GM12878 (cell line): Measurements from ENCODE around the gene CA6. TPM values are rescaled to one million over a fixed set of nuclear protein-coding genes. Genes with fewer than 3 reads are reported as not detected.
"Not testable (repeated sequence)": the region's sequence is repeated elsewhere in the genome, so short reads cannot be mapped to it uniquely, and the experiment has no call there.

Source experiments
- ATAC-seq: fragments of 200-7000 bp; cut with Tn5 transposase; 3 replicates; pipeline ENCODE4 v1.9.1; 2020; ENCODE audit warnings: mild to moderate bottlenecking, moderate library complexity
- BruUV-seq: library from RNA; stranded (reverse); fragments of 400-500 nt; replicated peaks from 2 replicates; lab custom pipeline; 2021; lab: Mats Ljungman, UMichigan
- CTCF ChIA-PET: fragments of 300-600 bp; sonication (Branson Sonifier 250); formaldehyde crosslinking; extraction: SDS; loops from one replicate; lab custom pipeline; 2021; ENCODE audit warnings: inconsistent platforms; lab: Yijun Ruan, JAX
- POLR2A ChIA-PET: fragments of 350-600 bp; formaldehyde crosslinking; extraction: SDS; loops from one replicate; lab custom pipeline; 2021; ENCODE audit warnings: inconsistent platforms; lab: Charles Lee
- RAD21 ChIA-PET: fragments of 300-600 bp; sonication (Branson Sonifier 250); formaldehyde crosslinking; loops from one replicate; lab custom pipeline; 2023; ENCODE audit warnings: antibody characterized with exemption; ENCODE audit not compliant: unreplicated experiment; lab: Charles Lee
- SMC1A ChIA-PET: fragments of 300-600 bp; sonication (Branson Sonifier 250); formaldehyde crosslinking; loops from one replicate; lab custom pipeline; 2023; ENCODE audit not compliant: unreplicated experiment, uncharacterized antibody; lab: Charles Lee
- DNase-seq: peaks from one replicate; pipeline ENCODE4 v3.0.0-alpha.2; 2011; ENCODE audit warnings: low read depth, low spot score
- FAIRE-seq: peaks from 3 replicates; lab custom pipeline; 2011; peaks lifted over from hg19 to GRCh38; lab: Jason Lieb, UNC
- H2AFZ ChIP-seq: 2 replicates; pipeline ENCODE4 v1.6.0; 2011; ENCODE audit warnings: low read depth, low read length, control low read depth; ENCODE audit not compliant: control insufficient read depth
- H3K27ac ChIP-seq: 2 replicates; pipeline ENCODE4 v1.5.1; 2011; ENCODE audit warnings: control low read depth; ENCODE audit not compliant: control insufficient read depth, insufficient read depth
- H3K27me3 ChIP-seq, 2 experiments: replicated peaks in 1 of 2; 2 replicates each; pipeline versions ENCODE4 v1.6.0 to v1.6.1; 2011; ENCODE audit warnings: low read length in 1 of 2; ENCODE audit not compliant: control insufficient read depth in 2 of 2, insufficient read depth in 2 of 2
- H3K36me3 ChIP-seq, 2 experiments: 2 replicates each; pipeline ENCODE4 v1.5.1; 2011; ENCODE audit warnings: low read length in 1 of 2; ENCODE audit not compliant: control insufficient read depth in 2 of 2, insufficient read depth in 2 of 2
- H3K4me1 ChIP-seq: 2 replicates; pipeline ENCODE4 v1.6.1; 2011; ENCODE audit warnings: mild to moderate bottlenecking, low read length, moderate library complexity, mixed read lengths; ENCODE audit not compliant: control insufficient read depth, insufficient read depth
- H3K4me2 ChIP-seq: 2 replicates; pipeline ENCODE4 v1.6.0; 2011; ENCODE audit warnings: control low read depth; ENCODE audit not compliant: control insufficient read depth, insufficient read depth
- H3K4me3 ChIP-seq: fragments of 200-600 bp; sonication (generic); 2 replicates; pipeline ENCODE4 v1.5.1; 2016
- H3K79me2 ChIP-seq: 2 replicates; pipeline ENCODE4 v1.6.0; 2011; ENCODE audit warnings: low read length; ENCODE audit not compliant: control insufficient read depth, insufficient read depth
- H3K9ac ChIP-seq: 2 replicates; pipeline ENCODE4 v1.8.0; 2011; ENCODE audit warnings: low read length, control low read depth, mixed read lengths; ENCODE audit not compliant: control insufficient read depth, insufficient read depth
- H3K9me3 ChIP-seq: replicated peaks from 3 replicates; pipeline ENCODE4 v1.5.1; 2011; ENCODE audit warnings: mild to moderate bottlenecking, low read length; ENCODE audit not compliant: control insufficient read depth, insufficient read depth
- H4K20me1 ChIP-seq: 2 replicates; pipeline ENCODE4 v1.6.0; 2011; ENCODE audit not compliant: control insufficient read depth, insufficient read depth
- ATF7 ChIP-seq: fragments of 450-650 bp; IDR thresholded peaks from 2 replicates; pipeline ENCODE4 v1.6.1; 2016; ENCODE audit warnings: low read depth, mild to moderate bottlenecking
- FOS ChIP-seq: IDR thresholded peaks from 3 replicates; pipeline ENCODE4 v1.6.1; 2011; ENCODE audit warnings: borderline replicate concordance; ENCODE audit not compliant: insufficient read length; ENCODE audit errors: extremely low read depth
- PKNOX1 ChIP-seq: fragments of 450-650 bp; IDR thresholded peaks from 2 replicates; pipeline ENCODE4 v1.6.1; 2016; ENCODE audit warnings: mild to moderate bottlenecking
- SRF ChIP-seq, 2 experiments: IDR thresholded peaks; 2 replicates each; pipeline ENCODE4 v1.6.1; 2011; ENCODE audit warnings: low read depth in 2 of 2, low read length in 2 of 2, mild to moderate bottlenecking in 1 of 2, moderate library complexity in 1 of 2
- ZNF687 ChIP-seq: fragments of 450-650 bp; IDR thresholded peaks from 2 replicates; pipeline ENCODE4 v1.6.1; 2017; ENCODE audit warnings: mild to moderate bottlenecking, moderate library complexity
- WGBS: methylation state at CpG from one replicate; pipeline ENCODE4 v1.1.6; 2016; ENCODE audit warnings: low lambda C conversion rate; ENCODE audit not compliant: insufficient replicate concordance, insufficient coverage; ENCODE audit errors: missing lambda C conversion rate; 5-methylcytosine and 5-hydroxymethylcytosine counted together
- in situ Hi-C: fragments of 300-500 bp; cut with MboI; formaldehyde crosslinking; loops from 9 replicates; pipeline ENCODE4 v1.14.3; 2018; ENCODE audit warnings: mixed read lengths
- intact Hi-C: fragments of 100-400 bp; cut with micrococcal nuclease; formaldehyde crosslinking; loops from one replicate; pipeline ENCODE4 v1.14.2; 2022; ENCODE audit not compliant: unreplicated experiment
- polyA plus RNA-seq, 11 experiments: library from polyadenylated mRNA; depleted of rRNA in 4 of 11; unstranded in 6 of 11; stranded (reverse) in 5 of 11; fragments of >200 nt; fragmentation: Nextera tagmentation in 4 of 11; fragmentation: Illumina TruSeq in 1 of 11; extraction: Ambion mirVana in 4 of 11; extraction: Trizol in 1 of 11; gene quantifications; 1 replicate in 1 of 11; 2 replicates in 10 of 11; pipeline versions ENCODE4 v1.2.1 to v1.2.3, GENCODE V29; 2011 to 2016; ENCODE audit warnings: inconsistent platforms in 2 of 11, missing spikeins in 2 of 11, low read depth in 1 of 11
- total RNA-seq, 4 experiments: library from RNA; depleted of rRNA in 3 of 4; stranded (reverse); fragments of >200 nt in 3 of 4; fragmentation: Illumina TruSeq in 1 of 4; extraction: Trizol in 1 of 4; gene quantifications; 2 replicates each; pipeline versions ENCODE4 v1.2.1 to v1.2.3, GENCODE V29; 2013 to 2021

The CA6 gene
- total and polyA plus RNA-seq, 10 of the 15 experiments (the other 5 are each of a cell fraction or from before 2014, with no cell fraction given) = not detected

GRCh38 chr1:8915446-8915845, 30.2 kb upstream of the CA6 start:
- 1% methylated on average over 3 of the region's 3 CpGs for WGBS
- no peak for FAIRE-seq
- BruUV-seq = no TSS peak
- H3K36me3 ChIP-seq = no peaks in the 10 kb centered on the region
- no peaks in the 10 kb centered on the region; the same call in 2 of the 3 replicates for H3K9me3 ChIP-seq
- no peaks in the 10 kb centered on the region for H4K20me1 ChIP-seq
- no peaks in the 10 kb centered on the region for H3K79me2 ChIP-seq
- no peak overlapping the region for H3K27ac ChIP-seq
- H3K4me2 ChIP-seq = no peak overlapping the region
- intact Hi-C loops (loop anchor here (5.0 kb wide), 1 partner anchor 92 kb away; no protein-coding TSS in a partner anchor), in situ Hi-C loops (loop anchor here (5.0 to 10.0 kb wide), 2 partner anchors 72 to 189 kb away; no protein-coding TSS in a partner anchor)
- no peak overlapping the region for H3K9ac ChIP-seq
- TF ChIP-seq ZNF687 = no peak
- TF ChIP-seq FOS = no peak
- no peak for TF ChIP-seq SRF (IDR thresholded peaks at IDR 0.05; ENCODE audit: low read depth in 2 of 2, low read length in 2 of 2)
- TF ChIP-seq PKNOX1 = peak; percentile 67
- TF ChIP-seq ATF7 = no peak
- ChIA-PET CTCF (interaction anchor here (0.7 to 2.9 kb wide), 5 partner anchors 72 to 899 kb away, joined by 3 to 22 read pairs (median 9); no protein-coding TSS in a partner anchor), RAD21 (interaction anchor here (1.0 to 1.4 kb wide), 2 partner anchors 90 to 186 kb away, joined by 3 read pairs; no protein-coding TSS in a partner anchor), SMC1A (interaction anchor here (1.0 to 2.7 kb wide), 5 partner anchors 17 to 195 kb away, joined by 3 to 10 read pairs (median 5); no protein-coding TSS in a partner anchor), POLR2A (no interaction called here)
- H2AFZ ChIP-seq = no peak overlapping the region
- peaks cover 0 to 3% of the 10 kb centered on the region in 2 experiments; a peak in 3 of 4 replicates for H3K27me3 ChIP-seq
- DNase-seq = no peak
- no peak for ATAC-seq
- no peaks in the 10 kb centered on the region for H3K4me1 ChIP-seq
- H3K4me3 ChIP-seq = no peak overlapping the region

GRCh38 chr1:8917536-8917935, 28.1 kb upstream of the CA6 start:
- in situ Hi-C loops = loop anchor here (5.0 to 10.0 kb wide), 2 partner anchors 70 to 187 kb away; no protein-coding TSS in a partner anchor
- SMC1A ChIA-PET = interaction anchor here (2.1 to 2.9 kb wide), 4 partner anchors 70 to 185 kb away, joined by 8 to 16 read pairs (median 13); no protein-coding TSS in a partner anchor

More at GRCh38 chr1:8917536-8917935, 28.1 kb upstream of the CA6 start:
- DNase-seq, H3K9me3 ChIP-seq, H3K27me3 ChIP-seq, FAIRE-seq, H3K27ac ChIP-seq, ATAC-seq, H4K20me1 ChIP-seq, BruUV-seq, H3K36me3 ChIP-seq, H3K79me2 ChIP-seq, H3K4me2 ChIP-seq, H3K4me1 ChIP-seq, H3K9ac ChIP-seq, H3K4me3 ChIP-seq, H2AFZ ChIP-seq: not testable (repeated sequence)
- ChIA-PET POLR2A (interaction anchor here (0.6 kb wide), 1 partner anchor 250 kb away, joined by 3 read pairs; no protein-coding TSS in a partner anchor), RAD21 (interaction anchor here (0.8 to 2.9 kb wide), 8 partner anchors 45 to 193 kb away, joined by 3 to 24 read pairs (median 4); no protein-coding TSS in a partner anchor), CTCF (interaction anchor here (0.6 to 5.4 kb wide), 17 partner anchors 10 to 349 kb away, joined by 3 to 49 read pairs (median 5); no protein-coding TSS in a partner anchor)
- intact Hi-C loops = loop anchor here (5.0 kb wide), 1 partner anchor 90 kb away; no protein-coding TSS in a partner anchor
- 47% methylated on average over 10 of the region's 10 CpGs for WGBS
